ENCODE data around the gene TNFAIP2. TPM values are rescaled to one million over a fixed set of nuclear protein-coding genes. Genes with fewer than 3 reads are reported as not detected.

The TNFAIP2 gene
- total RNA-seq, 1 experiment from 2014 or later: not detected

DNA sequence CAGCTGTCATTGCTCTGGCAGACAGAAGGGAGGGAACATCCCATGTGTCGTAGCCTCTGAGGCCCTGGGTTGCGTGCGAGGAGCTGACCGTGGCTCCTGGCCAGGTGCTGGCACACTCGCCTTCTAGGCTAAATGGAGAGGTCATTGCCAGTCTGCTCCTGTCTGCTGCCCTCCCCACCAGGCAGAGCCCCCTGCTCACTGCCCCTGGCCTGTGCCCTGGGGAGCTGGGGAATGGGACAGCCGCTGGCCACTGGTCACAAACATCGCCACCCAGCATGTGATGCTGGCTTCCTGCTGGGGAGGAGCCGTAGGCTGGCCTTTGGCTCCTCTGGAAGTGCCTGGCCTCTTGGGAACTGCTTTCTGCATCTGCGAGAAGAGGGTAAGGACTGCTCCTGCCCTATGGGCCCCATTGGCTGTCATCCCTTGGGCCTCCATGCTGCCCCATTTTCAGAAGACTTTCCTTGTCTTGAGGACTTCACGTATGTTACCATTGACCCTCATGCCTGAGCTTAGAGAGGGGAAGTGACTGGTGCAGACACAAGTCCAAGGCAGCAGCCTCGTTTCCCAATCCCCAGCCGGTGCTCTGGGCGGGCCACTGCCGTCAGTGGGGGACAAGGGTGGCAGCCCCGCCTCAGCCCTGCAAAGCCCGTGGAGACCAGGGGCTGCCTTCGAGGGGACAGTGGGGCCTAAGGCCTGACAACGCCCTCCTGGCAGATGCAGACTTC is 2.0 kb upstream of the TNFAIP2 start:
- Histone ChIP-seq H3K9ac (ENCODE audit: low read length) (no peak overlapping the region), H2AFZ (ENCODE audit: low read length) (no peak overlapping the region)

DNA sequence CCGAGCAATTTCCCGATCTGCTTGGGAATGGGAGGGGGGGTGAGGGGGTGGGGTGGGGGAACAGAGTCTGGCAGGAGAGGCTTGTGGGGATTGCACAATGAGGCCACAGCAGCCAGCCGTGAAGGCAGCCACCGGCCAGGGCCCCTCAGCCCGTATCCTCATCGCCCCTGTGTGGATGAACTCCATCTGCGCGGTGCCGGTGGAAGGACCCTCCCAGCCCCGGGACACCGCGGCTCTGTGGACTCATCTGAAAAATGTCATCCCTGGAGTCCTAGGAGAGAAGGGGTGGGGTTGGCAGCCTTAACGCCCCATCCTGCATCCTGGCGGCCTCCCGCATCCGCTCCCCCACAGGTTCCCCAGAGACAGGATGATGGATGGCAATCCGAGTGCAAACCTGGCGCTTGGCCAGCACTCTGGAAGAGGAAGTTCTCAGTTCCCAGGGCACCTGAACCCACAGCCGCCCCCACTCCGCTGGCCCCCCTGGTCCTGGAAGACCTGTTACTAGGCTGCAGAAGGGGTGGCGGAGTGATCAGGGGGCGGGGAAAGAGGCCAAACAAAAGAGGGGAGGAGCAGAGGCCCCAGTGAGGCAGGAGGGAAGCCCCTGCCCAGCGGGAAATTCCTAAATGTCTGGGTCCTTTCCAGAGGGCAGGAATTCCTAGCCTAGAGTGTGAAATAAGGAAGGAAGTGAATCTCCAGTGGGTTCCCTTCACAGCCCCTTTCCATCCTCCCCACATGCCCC is 1.2 kb upstream of the TNFAIP2 start:
- H3K4me3 ChIP-seq (ENCODE audit: low read length): 0 out of 2 replicates have a peak overlapping the region, but pooled peaks have one; percentile 18
- H3K9ac ChIP-seq (ENCODE audit: low read length): 0 out of 2 replicates have a peak overlapping the region, but pooled peaks have one; percentile 17
- H3K79me2 ChIP-seq (ENCODE audit: low read length): no peaks in the 10 kb centered on the region
- no peak overlapping the region for H3K27ac ChIP-seq (ENCODE audit: low read length)
- H3K4me2 ChIP-seq (ENCODE audit: low read depth, low read length, poor library complexity, severe bottlenecking): peak overlapping the region; percentile 29
- DNase-seq: peak; percentile 91
- H3K4me1 ChIP-seq (ENCODE audit: low read length): peaks cover 17% of the 10 kb centered on the region
- H3K9me3 ChIP-seq (ENCODE audit: low read length): no peaks in the 10 kb centered on the region
- H4K20me1 ChIP-seq (ENCODE audit: insufficient read depth, low read depth, low read length): peaks cover 23% of the 10 kb centered on the region
- no peak overlapping the region for H2AFZ ChIP-seq (ENCODE audit: low read length)
- no peaks in the 10 kb centered on the region for H3K9me2 ChIP-seq (replicated peaks; ENCODE audit: insufficient read depth, low read length)
- H3K27me3 ChIP-seq (ENCODE audit: low read length): no peaks in the 10 kb centered on the region
- no peaks in the 10 kb centered on the region for H3K36me3 ChIP-seq (ENCODE audit: insufficient read depth, low read length)

More for the DNA sequence above, 2.0 kb upstream of the TNFAIP2 start:
- Histone ChIP-seq H3K9me2 (replicated peaks; ENCODE audit: insufficient read depth, low read length) (no peaks in the 10 kb centered on the region), H3K4me2 (ENCODE audit: low read depth, low read length, poor library complexity, severe bottlenecking) (no peak overlapping the region), H3K27me3 (ENCODE audit: low read length) (no peaks in the 10 kb centered on the region), H4K20me1 (ENCODE audit: insufficient read depth, low read depth, low read length) (peaks cover 23% of the 10 kb centered on the region), H3K9me3 (ENCODE audit: low read length) (no peaks in the 10 kb centered on the region), H3K4me1 (ENCODE audit: low read length) (peaks cover 17% of the 10 kb centered on the region), H3K79me2 (ENCODE audit: low read length) (no peaks in the 10 kb centered on the region), H3K4me3 (ENCODE audit: low read length) (no peak overlapping the region), H3K36me3 (ENCODE audit: insufficient read depth, low read length) (no peaks in the 10 kb centered on the region), H3K27ac (ENCODE audit: low read length) (no peak overlapping the region)
- DNase-seq: no peak

DNA sequence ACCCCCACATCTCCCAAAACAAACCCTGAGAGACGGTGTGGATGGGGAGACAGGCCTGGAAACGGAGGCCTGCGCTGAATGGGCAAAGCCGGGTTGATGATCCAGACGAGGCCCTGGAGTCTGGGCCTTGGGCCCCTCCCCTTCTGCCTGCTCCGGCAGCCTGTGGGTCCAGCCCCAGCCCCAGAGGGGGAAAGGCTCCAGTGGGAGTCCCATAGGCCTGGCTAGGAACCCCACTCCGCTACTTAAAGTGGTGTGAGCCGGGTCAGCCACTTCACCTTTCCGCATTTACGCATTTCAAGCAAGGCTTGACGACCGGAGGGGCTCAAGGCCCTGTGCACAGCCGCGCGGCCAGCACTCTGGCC is 695 bp upstream of the TNFAIP2 start:
- H2AFZ ChIP-seq (ENCODE audit: low read length): no peak overlapping the region

DNA sequence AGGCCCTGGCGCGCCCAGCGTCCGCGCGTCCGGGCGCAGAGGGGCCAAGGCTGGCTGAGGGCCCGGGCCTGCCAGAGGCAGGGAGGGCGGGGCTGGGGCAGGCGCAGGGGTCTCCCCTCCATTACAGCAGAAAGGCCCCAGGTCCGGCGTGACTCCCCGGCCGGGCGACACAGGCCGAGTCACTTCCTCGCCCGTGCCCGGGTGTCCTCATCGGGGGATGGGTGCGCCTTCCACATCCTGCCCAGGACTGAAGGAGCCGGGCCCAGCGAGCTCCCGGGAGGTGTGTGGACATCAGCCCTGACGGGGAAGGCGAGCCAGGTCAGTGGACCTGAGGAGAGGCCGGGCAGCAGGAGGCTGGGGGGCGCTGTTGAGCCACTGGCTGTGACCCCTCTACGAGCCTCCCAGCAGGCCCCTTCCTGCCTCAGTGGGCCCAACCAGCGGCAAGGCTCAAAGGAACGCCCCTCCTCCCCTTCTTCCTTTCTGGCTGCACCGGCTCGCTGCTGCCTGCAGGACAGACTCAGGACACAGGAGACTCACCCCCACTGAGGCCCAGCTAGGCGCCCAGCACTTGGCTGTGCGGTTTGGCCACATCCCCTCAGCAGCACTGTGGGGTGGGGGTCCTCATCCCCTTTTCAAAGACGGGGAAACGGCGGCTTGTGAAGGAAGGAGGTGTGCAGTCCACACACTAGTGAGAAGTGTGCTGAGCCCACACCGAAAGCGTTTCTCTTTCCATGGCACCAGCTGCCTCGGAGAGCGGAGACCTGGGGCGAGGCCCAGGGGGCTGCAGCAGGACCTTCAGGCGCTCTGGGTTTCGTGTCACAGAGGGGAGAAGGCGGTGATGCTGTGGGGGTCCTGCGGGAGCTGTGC is 606 bp downstream of the TNFAIP2 start:
- no peaks in the 10 kb centered on the region for H3K9me2 ChIP-seq (replicated peaks; ENCODE audit: insufficient read depth, low read length)
- no peak overlapping the region for H3K9ac ChIP-seq (ENCODE audit: low read length)
- H3K4me1 ChIP-seq (ENCODE audit: low read length): peaks cover 17% of the 10 kb centered on the region
- no peaks in the 10 kb centered on the region for H3K79me2 ChIP-seq (ENCODE audit: low read length)
- H4K20me1 ChIP-seq (ENCODE audit: insufficient read depth, low read depth, low read length): peaks cover 23% of the 10 kb centered on the region
- H3K27ac ChIP-seq (ENCODE audit: low read length): no peak overlapping the region
- H2AFZ ChIP-seq (ENCODE audit: low read length): no peak overlapping the region
- H3K36me3 ChIP-seq (ENCODE audit: insufficient read depth, low read length): no peaks in the 10 kb centered on the region
- H3K4me2 ChIP-seq (ENCODE audit: low read depth, low read length, poor library complexity, severe bottlenecking): no peak overlapping the region
- no peaks in the 10 kb centered on the region for H3K27me3 ChIP-seq (ENCODE audit: low read length)
- no peaks in the 10 kb centered on the region for H3K9me3 ChIP-seq (ENCODE audit: low read length)
- no peak overlapping the region for H3K4me3 ChIP-seq (ENCODE audit: low read length)
- DNase-seq: no peak

More for the DNA sequence above, 695 bp upstream of the TNFAIP2 start:
- H3K9me3 ChIP-seq (ENCODE audit: low read length): no peaks in the 10 kb centered on the region
- peaks cover 23% of the 10 kb centered on the region for H4K20me1 ChIP-seq (ENCODE audit: insufficient read depth, low read depth, low read length)
- H3K4me2 ChIP-seq (ENCODE audit: low read depth, low read length, poor library complexity, severe bottlenecking): peak overlapping the region; percentile 29
- no peak for DNase-seq
- no peaks in the 10 kb centered on the region for H3K79me2 ChIP-seq (ENCODE audit: low read length)
- no peaks in the 10 kb centered on the region for H3K27me3 ChIP-seq (ENCODE audit: low read length)
- no peaks in the 10 kb centered on the region for H3K9me2 ChIP-seq (replicated peaks; ENCODE audit: insufficient read depth, low read length)
- H3K9ac ChIP-seq (ENCODE audit: low read length): 0 out of 2 replicates have a peak overlapping the region, but pooled peaks have one; percentile 17
- H3K4me3 ChIP-seq (ENCODE audit: low read length): peak overlapping the region; percentile 18; the same call in 1 of the 2 replicates
- peaks cover 17% of the 10 kb centered on the region for H3K4me1 ChIP-seq (ENCODE audit: low read length)
- no peak overlapping the region for H3K27ac ChIP-seq (ENCODE audit: low read length)
- H3K36me3 ChIP-seq (ENCODE audit: insufficient read depth, low read length): no peaks in the 10 kb centered on the region

DNA sequence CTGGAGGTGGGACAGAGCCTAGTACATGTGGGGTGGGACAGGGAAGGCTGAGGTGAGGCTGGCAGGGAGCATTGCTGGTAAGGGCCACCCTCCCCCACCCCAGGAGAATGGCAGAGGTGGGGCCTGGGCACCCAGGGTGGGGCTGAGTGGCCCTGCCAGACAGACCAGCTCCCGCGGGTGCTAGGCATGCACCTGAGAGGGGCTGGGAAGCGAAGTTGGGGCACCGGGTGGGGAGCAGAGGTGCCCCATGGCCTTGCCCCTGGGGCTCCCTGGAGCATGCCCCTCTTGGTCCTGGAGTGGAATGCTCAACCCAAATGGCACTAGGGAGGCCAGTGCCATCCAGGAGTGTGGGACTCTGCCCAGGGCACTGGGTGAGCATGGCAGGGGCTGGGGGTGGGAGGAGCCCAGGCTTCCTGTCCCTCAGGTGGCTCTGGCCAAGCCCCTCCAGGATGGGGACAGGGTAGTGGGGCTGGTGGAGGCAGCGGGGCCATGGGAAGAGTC is 1.3 kb downstream of the TNFAIP2 start:
- Histone ChIP-seq H4K20me1 (ENCODE audit: insufficient read depth, low read depth, low read length) (peaks cover 28% of the 10 kb centered on the region), H3K9me3 (ENCODE audit: low read length) (no peaks in the 10 kb centered on the region), H3K4me3 (ENCODE audit: low read length) (no peak overlapping the region), H3K4me1 (ENCODE audit: low read length) (peaks cover 17% of the 10 kb centered on the region), H2AFZ (ENCODE audit: low read length) (no peak overlapping the region), H3K4me2 (ENCODE audit: low read depth, low read length, poor library complexity, severe bottlenecking) (no peak overlapping the region), H3K27me3 (ENCODE audit: low read length) (no peaks in the 10 kb centered on the region), H3K36me3 (ENCODE audit: insufficient read depth, low read length) (no peaks in the 10 kb centered on the region), H3K9me2 (replicated peaks; ENCODE audit: insufficient read depth, low read length) (no peaks in the 10 kb centered on the region), H3K79me2 (ENCODE audit: low read length) (no peaks in the 10 kb centered on the region), H3K27ac (ENCODE audit: low read length) (no peak overlapping the region), H3K9ac (ENCODE audit: low read length) (no peak overlapping the region)
- no peak for DNase-seq

DNA sequence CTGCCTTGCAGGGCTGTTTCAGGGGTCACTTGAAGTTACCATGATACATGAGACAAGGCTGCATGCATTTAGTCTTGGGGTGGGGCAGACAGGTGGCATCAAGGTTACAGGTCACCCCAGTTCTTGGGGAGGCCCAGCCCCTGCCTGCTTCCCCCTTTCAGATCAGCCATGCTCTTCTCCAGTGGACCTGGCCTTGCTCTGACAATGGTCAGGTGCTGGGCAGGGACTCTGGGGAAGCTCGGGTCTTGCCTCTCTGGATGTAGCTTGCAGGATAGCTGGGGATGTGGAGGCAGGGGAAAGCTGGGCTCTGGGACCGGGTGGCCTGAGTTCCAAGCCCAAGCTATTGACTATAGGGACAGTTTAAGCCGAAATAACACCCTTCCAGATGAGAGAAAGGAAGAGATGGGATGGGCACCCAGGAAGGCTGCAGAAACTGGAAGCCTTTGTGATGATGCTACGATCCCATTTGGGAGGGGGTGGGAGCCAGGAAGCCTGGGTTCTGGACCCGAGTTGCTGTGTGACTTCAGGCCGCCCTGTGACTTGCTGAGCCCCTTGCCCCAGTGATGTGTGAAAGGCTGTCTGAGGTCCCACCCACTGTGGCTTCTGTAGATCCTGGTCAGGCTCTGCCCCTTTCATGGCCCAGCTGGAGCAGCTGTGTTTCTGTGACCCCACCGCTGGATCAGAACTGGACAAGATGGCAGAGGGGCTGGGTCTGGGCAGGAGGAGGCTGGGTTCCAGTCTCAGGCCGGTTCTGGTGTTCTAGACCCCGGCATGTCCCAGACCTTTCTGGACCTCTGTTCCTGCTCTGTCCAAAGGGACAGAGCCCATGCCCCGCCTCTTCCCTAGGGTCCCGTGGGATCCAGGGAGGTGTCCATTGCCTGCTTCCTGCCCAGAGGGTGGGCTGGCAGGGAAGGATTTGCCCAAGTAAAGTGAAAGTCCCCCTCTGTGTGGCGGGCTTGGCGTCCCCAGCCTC is 2.1 kb downstream of the TNFAIP2 start:
- H3K9me3 ChIP-seq (ENCODE audit: low read length): no peaks in the 10 kb centered on the region
- H2AFZ ChIP-seq (ENCODE audit: low read length): no peak overlapping the region
- no peaks in the 10 kb centered on the region for H3K9me2 ChIP-seq (replicated peaks; ENCODE audit: insufficient read depth, low read length)
- DNase-seq: no peak
- H4K20me1 ChIP-seq (ENCODE audit: insufficient read depth, low read depth, low read length): peaks cover 27% of the 10 kb centered on the region
- no peak overlapping the region for H3K4me3 ChIP-seq (ENCODE audit: low read length)
- H3K4me1 ChIP-seq (ENCODE audit: low read length): peaks cover 17% of the 10 kb centered on the region
- H3K9ac ChIP-seq (ENCODE audit: low read length): no peak overlapping the region
- no peak overlapping the region for H3K27ac ChIP-seq (ENCODE audit: low read length)
- no peaks in the 10 kb centered on the region for H3K27me3 ChIP-seq (ENCODE audit: low read length)
- H3K79me2 ChIP-seq (ENCODE audit: low read length): no peaks in the 10 kb centered on the region
- H3K4me2 ChIP-seq (ENCODE audit: low read depth, low read length, poor library complexity, severe bottlenecking): no peak overlapping the region
- no peaks in the 10 kb centered on the region for H3K36me3 ChIP-seq (ENCODE audit: insufficient read depth, low read length)

DNA sequence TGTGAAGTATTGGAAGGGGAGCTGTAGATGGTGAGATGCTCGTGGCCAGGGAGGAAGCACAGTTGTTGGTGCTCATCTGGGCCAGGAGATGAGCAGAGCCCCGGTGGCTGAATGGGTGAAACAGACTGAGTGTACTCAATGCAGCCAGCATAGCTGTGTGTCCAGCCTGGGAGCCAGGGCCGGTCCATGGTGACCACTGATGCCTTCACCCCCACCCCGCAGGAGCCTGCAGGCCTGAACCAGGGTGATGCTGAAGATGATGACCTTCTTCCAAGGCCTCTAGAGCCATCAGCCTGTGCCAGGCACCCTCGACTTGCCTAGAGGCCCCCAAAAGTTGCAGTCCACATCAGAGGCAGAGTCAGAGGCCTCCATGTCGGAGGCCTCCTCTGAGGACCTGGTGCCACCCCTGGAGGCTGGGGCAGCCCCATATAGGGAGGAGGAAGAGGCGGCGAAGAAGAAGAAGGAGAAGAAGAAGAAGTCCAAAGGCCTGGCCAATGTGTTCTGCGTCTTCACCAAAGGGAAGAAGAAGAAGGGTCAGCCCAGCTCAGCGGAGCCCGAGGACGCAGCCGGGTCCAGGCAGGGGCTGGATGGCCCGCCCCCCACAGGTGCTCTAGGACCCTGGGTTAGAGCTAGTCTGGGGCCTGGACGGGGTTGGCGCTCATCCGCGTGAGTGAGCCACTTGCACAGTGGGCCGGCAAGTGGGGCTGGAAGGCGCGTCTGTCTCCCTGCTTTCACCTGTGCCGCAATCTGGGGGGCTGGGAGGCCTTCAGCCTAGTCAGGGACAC is 3.0 kb downstream of the TNFAIP2 start:
- no peaks in the 10 kb centered on the region for H3K79me2 ChIP-seq (ENCODE audit: low read length)
- H4K20me1 ChIP-seq (ENCODE audit: insufficient read depth, low read depth, low read length): peaks cover 18% of the 10 kb centered on the region; the same call in 1 of the 2 replicates
- peaks cover 17% of the 10 kb centered on the region for H3K4me1 ChIP-seq (ENCODE audit: low read length)
- no peak overlapping the region for H3K4me3 ChIP-seq (ENCODE audit: low read length)
- H3K9ac ChIP-seq (ENCODE audit: low read length): no peak overlapping the region
- H3K4me2 ChIP-seq (ENCODE audit: low read depth, low read length, poor library complexity, severe bottlenecking): no peak overlapping the region
- H3K9me3 ChIP-seq (ENCODE audit: low read length): no peaks in the 10 kb centered on the region
- H2AFZ ChIP-seq (ENCODE audit: low read length): no peak overlapping the region
- no peaks in the 10 kb centered on the region for H3K27me3 ChIP-seq (ENCODE audit: low read length)
- no peak overlapping the region for H3K27ac ChIP-seq (ENCODE audit: low read length)
- H3K9me2 ChIP-seq (replicated peaks; ENCODE audit: insufficient read depth, low read length): no peaks in the 10 kb centered on the region
- H3K36me3 ChIP-seq (ENCODE audit: insufficient read depth, low read length): no peaks in the 10 kb centered on the region
- DNase-seq: no peak

Data from Karpas-422 (cell line).